ENCODE data around the gene RFK.
"Not testable (repeated sequence)": the region's sequence is repeated elsewhere in the genome, so short reads cannot be mapped to it uniquely, and the experiment has no call there.

RFK gene

DNA sequence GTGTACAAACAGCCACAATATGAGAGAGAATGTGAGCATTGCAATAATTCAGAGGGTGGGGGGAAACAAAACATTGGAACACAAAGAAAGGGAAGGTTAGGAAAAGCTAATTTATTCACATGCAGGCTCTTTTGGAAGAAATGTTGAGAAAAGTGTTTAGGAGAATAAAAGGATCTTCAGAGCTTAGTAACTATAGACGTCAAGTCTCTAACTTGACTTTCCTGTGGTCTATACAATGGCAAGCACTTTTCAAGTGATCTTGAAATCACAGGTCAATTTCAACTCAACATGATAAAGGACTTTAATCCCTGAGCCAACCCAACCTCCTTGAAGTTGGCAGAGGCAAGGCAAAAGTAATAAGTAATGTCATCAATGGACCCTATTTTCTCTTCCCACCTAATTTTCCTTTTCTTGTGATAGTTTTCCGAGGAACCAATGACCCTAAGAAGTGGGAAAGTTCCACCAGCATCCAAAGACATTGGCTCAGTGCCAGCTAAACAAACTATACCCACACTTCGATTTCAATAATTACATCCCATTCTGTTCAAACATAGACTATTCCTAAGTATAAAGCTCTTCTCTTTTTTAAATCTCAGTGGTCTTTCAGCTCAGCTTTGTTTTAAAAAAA is 23.7 kb downstream of the RFK start:
- DNase-seq (ENCODE audit: low read depth in 3 of 3) = no peak

DNA sequence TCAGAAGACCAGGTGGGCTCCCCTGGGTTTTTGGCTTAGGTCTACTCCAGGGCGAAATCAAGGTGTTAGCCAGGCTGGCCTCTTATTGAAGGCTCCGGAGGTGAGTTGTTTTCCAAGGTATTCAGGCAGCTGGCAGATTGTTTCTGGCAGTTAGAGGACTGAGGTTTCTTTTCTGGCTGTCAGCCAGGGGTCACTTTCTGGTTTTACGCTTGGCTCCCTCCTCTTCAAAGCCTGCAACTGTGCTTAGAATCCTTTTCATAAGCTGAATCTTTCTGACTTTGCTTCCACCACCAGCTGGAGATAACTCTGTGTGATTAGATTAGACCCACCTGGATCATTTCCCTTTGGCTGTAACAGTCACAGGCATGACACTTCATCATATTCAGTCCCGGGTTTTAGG is 24.6 kb downstream of the RFK start:
- DNase-seq (ENCODE audit: low read depth in 3 of 3) = no peak

DNA sequence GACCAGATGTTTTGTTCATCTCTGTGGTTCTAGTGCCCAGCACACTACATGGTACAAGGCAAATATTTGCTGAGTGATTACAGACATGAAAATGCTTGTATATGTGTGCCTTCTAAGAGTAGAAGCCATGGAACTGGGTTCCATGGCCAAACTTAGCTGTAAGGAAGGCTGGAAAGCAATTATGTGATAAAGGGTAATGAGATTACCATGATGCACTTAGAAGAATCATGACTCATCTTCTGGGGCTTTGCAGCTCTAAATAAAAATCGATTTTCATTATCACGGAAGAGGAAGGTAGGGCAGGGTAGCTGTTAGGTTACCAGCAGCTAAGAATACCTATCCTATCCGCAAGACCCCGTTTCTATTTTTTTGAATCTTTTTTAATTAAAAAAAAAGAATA is 28.0 kb downstream of the RFK start:
- DNase-seq (ENCODE audit: low read depth in 3 of 3) = no peak

GRCh38 chr9:76365028-76365427 is 29.2 kb downstream of the RFK start:
- no peak for DNase-seq (ENCODE audit: low read depth in 3 of 3)

GRCh38 chr9:76363032-76363395 is 31.2 kb downstream of the RFK start:
- DNase-seq (ENCODE audit: low read depth in 3 of 3) = no peak

DNA sequence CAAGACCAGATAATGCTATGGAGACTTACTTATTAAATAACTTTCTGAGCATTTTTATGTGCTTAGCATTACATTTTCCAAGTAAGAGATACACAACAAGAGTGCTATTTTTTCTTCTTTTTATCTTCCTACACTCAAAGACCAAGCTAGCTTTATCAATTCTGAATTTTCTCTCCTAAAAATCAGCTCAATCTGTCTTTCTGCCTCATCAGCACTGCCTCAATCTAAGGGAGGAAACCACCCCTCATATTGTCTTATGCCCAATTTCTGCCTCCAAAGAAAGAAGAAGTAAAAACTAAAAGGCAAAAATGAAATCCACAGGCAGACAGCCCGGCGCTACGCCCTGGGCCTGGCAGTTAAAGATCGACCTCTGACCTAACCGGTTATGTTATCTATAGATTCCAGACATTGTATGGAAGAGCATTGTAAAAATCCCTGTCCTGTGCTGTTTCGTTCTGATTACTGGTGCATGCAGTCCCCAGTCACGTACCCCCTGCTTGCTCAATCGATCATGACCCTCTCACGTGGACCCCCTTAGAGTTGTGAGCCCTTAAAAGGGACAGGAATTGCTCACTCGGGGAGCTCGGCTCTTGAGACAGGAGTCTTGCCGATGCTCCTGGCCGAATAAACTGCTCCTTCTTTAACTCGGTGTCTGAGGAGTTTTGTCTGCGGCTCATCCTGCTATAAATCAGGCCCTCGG is 31.7 kb downstream of the RFK start:
- not testable (repeated sequence) for DNase-seq (ENCODE audit: low read depth in 3 of 3)

DNA sequence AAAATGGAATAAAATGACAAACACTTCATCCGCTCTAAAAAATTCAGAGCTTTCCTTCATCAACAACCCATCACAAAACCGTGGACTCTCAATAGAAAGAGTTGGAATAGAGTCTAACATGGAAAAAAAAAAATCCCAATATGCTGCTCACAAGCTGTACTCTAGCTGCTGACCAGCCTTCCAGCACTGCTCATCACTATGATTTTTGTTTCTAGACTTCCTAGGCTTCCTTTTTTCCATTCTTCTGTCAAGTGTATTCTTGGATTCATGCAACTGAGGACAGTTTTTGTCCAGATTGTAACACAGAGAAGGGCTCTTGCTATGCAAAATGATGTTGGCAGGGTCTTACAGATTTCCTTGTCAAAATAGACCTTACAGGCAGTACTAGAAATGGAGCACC is 34.5 kb downstream of the RFK start:
- no peak for DNase-seq (ENCODE audit: low read depth in 3 of 3)

DNA sequence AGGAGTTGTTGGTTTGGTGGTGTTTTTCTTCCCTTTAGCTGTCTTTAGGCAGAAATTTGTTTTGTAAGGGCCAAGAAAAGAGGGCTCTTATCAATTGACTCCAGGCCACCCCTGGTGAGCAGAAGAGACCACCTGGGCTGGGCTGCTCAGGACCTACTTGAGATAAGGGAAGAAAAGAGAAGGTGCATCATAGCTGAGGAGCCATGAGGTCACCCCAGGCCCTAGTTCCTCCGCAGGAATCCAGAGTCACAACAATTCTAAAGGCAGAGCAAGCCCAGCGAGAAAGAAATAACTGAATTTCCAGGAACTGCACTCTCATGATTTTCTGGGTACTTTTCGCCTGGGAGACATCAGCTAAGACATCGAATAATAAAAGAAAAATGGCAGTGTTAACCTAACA is 34.9 kb downstream of the RFK start:
- no peak for DNase-seq (ENCODE audit: low read depth in 3 of 3)

GRCh38 chr9:76358628-76359280 is 35.5 kb downstream of the RFK start:
- DNase-seq (ENCODE audit: low read depth in 3 of 3) = no peak

DNA sequence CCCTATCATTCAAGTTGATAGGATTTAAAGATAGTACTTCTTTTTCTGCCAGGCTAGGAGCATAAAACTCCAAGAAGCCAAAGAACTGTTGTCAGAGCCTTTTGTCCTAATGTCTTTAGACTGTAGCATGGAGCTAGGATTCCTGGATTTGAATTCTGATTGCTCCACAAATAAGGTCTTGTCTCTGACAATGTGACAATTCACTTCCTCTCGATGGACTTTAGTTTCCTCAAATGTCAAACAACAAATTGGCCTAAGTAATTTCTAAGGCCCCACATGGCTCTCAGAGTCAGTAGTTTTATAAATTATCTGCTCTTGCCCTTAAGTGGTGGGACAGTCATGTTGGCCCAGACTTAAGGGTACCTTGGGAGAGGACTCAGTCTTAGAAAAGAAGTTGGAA is 36.7 kb downstream of the RFK start:
- DNase-seq (ENCODE audit: low read depth in 3 of 3) = no peak

- no peak for DNase-seq (ENCODE audit: low read depth in 3 of 3)
Measured at GRCh38 chr9:76355886-76356285, 38.3 kb downstream of the RFK start.

DNA sequence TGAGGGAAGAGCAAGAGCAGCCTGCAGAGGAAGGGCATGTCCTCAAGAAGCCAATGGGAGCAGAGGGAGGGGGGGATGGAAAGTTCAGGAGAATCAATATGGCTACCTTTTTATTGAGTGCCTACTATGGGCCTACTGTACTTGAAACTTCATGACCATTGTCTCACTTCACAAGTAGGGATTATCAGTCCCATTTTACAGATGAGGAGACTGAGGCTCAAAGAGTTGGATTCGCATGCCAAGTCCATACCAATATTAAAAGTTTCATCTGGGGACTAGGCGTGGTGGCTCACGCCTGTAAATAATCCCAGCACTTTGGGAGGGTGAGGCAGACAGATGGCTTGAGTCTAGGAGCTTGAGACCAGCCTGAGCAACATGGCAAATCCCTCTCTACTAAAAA is 40.0 kb downstream of the RFK start:
- DNase-seq (ENCODE audit: low read depth in 3 of 3) = no peak

GRCh38 chr9:76353280-76353679 is 40.9 kb downstream of the RFK start:
- DNase-seq (ENCODE audit: low read depth in 3 of 3) = no peak

- DNase-seq (ENCODE audit: low read depth in 3 of 3) = no peak
Measured at GRCh38 chr9:76352026-76352620, 42.1 kb downstream of the RFK start.

- no peak for DNase-seq (ENCODE audit: low read depth in 3 of 3)
Measured at GRCh38 chr9:76351006-76351405, 43.2 kb downstream of the RFK start.

- no peak for DNase-seq (ENCODE audit: low read depth in 3 of 3)
Measured at GRCh38 chr9:76349865-76350264, 44.4 kb downstream of the RFK start.

GRCh38 chr9:76342858-76343257 is 51.4 kb downstream of the RFK start:
- DNase-seq (ENCODE audit: low read depth in 3 of 3) = no peak

DNA sequence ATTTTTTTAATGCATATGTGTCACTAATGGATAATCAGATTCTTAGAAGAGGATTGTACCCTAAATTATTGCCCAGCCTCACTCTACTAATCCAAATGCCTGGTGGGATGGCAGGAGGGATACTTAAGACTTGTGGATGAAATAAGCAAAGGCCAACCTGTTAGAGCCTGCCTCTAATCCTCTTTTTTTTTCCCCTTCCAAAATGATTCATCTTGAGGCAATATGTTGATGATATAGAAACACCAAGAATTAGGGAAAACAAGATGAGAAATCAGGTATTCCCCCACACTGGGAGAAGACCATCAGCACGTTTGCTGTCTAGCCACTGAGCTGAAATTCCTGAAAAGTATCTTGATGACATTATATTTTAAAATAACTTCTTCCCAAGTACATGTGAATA is 52.0 kb downstream of the RFK start:
- DNase-seq (ENCODE audit: low read depth in 3 of 3) = no peak

DNA sequence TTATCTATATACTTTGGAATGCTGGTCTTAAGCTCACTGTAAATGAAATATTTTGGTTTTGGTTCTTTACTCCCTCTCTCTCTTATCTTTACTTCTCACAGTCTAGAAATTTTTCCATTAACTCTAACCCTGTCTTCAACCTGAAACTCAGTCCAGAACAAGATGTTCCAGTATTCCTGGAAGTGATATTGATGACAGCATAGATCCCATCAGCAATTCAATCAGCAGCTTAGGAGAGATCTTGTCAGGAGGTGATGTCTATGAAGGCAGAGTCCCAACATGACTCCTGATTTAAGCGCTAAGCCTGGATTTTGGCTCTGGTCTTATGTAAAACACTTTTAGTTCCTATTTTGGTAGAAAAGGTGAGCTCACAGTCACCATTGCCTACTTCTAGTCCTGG is 52.6 kb downstream of the RFK start:
- no peak for DNase-seq (ENCODE audit: low read depth in 3 of 3)

GRCh38 chr9:76338418-76338817 is 55.8 kb downstream of the RFK start:
- DNase-seq (ENCODE audit: low read depth in 3 of 3) = no peak

DNA sequence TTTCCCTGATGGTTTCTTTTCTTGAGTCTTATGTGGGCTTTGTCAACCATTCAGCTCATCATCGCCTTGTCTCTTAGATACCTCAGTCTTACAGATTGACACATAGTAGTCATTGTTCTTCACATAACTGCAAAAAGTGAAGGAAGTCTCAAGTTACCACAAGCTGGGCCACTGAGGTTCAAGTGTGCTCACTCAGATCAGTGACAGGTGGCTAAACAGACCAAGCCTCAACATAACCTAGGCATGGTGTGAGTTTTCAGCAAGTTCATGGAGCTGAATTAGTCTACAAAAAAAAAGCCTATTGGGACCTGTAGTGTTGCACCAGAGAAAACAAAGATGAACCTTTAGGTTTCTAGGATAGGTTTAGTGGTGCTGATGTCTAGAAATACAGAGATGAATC is 58.2 kb downstream of the RFK start:
- DNase-seq (ENCODE audit: low read depth in 3 of 3) = no peak

Measured in stimulated activated CD4-positive, alpha-beta T cell treated with anti-CD3 and anti-CD28 coated beads, TNF-alpha, amount 100 ng/mL, for 48 hours (primary cell).